Measurements from ENCODE around the gene TMEM50A.
"Not testable (repeated sequence)": the region's sequence is repeated elsewhere in the genome, so short reads cannot be mapped to it uniquely, and the experiment has no call there.

GRCh38 chr1:25304936-25305335 lies 33.2 kb upstream of the TMEM50A start:
- not testable (repeated sequence) for TF ChIP-seq POLR2A, POLR2AphosphoS5 (IDR thresholded peaks at IDR 0.05; ENCODE audit: low read depth, low read length)

Data from GM12892 (cell line).